ENCODE measurements around the gene TANGO6.

The TANGO6 gene

DNA sequence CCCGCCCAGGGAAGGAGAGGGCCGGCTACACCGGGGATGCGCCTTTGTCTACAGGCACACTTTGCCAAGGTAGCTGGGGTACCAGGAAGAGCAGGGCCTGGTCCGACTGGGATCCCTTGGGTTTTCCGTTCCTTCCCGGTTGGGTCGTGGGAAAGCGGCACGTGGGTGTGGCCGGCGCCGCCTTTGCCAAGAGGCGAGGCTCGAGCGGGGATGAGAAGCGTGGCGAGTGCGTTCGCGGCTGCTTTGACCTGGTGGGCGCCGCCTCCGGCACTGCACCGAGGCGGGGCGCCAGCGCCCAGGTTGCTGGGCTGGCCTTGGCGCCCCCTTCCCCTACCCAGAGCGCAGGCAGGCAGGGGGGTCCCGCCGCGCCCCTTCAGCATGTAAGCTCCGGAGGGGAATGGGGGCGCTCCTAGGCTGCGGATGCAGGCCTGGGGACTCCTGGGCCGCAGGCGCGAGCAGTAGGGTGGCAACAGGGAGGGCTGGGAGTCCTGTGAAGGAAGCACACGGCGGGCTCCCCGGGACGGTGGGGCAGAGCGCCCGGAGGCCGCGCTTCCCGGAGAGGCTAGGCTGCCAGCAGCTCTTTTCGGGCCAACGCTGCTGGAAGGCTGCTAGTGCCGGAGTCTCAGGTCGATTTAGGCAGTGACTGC is 264.1 kb downstream of the TANGO6 start:
- no peak for TF ChIP-seq Cebpa-rat (IDR thresholded peaks at IDR 0.05)
- peaks cover 7 to 42% (median 30%) of the 10 kb centered on the region in 11 experiments; a peak in 20 of 22 replicates for H3K36me3 ChIP-seq
- H3K4me2 ChIP-seq, result peak overlapping the region; percentile 92 to 100 (median 100)
- no peak overlapping the region for H3K27ac ChIP-seq
- peak overlapping the region; percentile 60 to 76 (median 68); a peak in 15 of 20 replicates for H3K4me3 ChIP-seq
- H3K9ac ChIP-seq, result no peak overlapping the region
- no peaks in the 10 kb centered on the region for H3K9me3 ChIP-seq (replicated peaks in 1 of 11)
- peaks cover 55 to 89% (median 68%) of the 10 kb centered on the region in 11 experiments; a peak in 21 of 22 replicates for H4K20me1 ChIP-seq
- peaks cover 13 to 28% (median 19%) of the 10 kb centered on the region in 10 experiments for H3K4me1 ChIP-seq
- H3K27me3 ChIP-seq, result peaks cover 42 to 62% (median 53%) of the 10 kb centered on the region in 11 experiments

DNA sequence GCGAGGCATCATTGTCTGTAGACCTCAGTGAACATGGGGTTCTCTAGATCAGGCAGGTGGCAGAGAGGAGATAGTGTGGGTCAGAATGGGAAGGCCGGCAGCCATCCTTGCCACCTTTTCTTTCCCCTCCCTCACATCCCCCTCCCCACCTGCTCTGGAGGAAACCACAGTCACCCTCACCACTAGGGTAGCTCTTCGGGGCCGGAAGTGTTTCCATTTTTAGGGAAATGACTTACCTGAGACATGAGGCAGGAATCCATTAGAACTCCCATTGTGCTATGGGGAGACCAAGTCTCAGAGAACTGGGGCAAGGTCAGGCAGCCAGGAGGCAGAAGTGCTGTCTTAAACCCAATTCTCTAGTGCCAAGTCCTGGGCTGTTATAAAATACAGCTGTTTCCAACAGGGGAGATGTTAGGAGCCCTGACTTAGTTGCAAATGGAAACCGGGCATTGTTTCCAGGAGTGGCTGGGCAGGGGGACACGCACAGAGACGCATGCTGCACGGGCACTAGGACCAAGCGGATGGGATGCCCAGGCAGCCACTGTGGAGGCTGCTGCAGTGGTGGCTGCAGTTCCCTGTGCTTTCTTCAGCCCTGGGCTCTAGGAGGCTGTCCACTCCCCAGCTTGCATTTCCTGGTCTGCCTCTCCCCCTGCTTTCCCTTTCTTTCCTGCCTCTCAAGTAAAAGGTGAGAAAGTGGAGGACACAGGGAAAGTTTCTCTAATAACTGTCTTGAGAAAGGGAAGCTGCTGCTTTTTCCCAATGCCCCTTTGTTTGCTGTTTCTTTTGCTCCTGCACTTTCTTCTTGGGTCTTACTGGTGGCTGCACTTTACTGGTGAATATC is 265.0 kb downstream of the TANGO6 start:
- Histone ChIP-seq H4K20me1 (peaks cover 64 to 98% (median 76%) of the 10 kb centered on the region in 11 experiments; a peak in 21 of 22 replicates), H3K4me2 (peak overlapping the region in 2 of 11 experiments; percentile 100; a peak in 2 of 22 replicates), H3K27ac (no peak overlapping the region), H3K4me3 (no peak overlapping the region), H3K4me1 (peaks cover 14 to 32% (median 20%) of the 10 kb centered on the region in 10 experiments), H3K9ac (no peak overlapping the region), H3K36me3 (peaks cover 10 to 48% (median 31%) of the 10 kb centered on the region in 11 experiments; a peak in 20 of 22 replicates), H3K9me3 (replicated peaks in 1 of 11) (no peaks in the 10 kb centered on the region), H3K27me3 (peaks cover 42 to 62% (median 53%) of the 10 kb centered on the region in 11 experiments)
- no peak for TF ChIP-seq Cebpa-rat (IDR thresholded peaks at IDR 0.05)

DNA sequence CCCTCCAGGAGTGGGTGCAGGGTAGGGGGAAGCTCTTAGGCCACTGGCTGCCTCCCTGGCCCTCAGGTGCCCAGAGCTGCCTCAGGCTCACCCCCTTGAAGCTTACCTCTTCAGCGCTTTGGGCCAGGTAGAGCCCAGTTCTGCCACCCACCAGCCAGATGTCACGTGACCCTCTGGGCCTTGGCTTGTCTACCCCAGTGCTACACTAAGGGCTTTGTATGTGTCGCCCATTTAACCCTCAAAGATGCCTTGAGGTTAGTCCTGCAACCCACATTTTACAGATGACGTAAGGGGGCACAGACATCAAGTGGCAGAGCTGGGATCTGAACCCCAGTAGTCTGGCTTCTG is 265.5 kb downstream of the TANGO6 start:
- Histone ChIP-seq H3K27me3 (peaks cover 42 to 59% (median 52%) of the 10 kb centered on the region in 11 experiments), H3K4me2 (no peak overlapping the region), H3K27ac (no peak overlapping the region), H3K36me3 (peaks cover 14 to 54% (median 33%) of the 10 kb centered on the region in 11 experiments; a peak in 20 of 22 replicates), H3K9ac (no peak overlapping the region), H3K4me3 (no peak overlapping the region), H3K4me1 (peaks cover 14 to 38% (median 23%) of the 10 kb centered on the region in 10 experiments), H4K20me1 (peaks cover 70 to 100% (median 82%) of the 10 kb centered on the region in 11 experiments; a peak in 21 of 22 replicates), H3K9me3 (replicated peaks in 1 of 11) (no peaks in the 10 kb centered on the region)
- no peak for TF ChIP-seq Cebpa-rat (IDR thresholded peaks at IDR 0.05)

DNA sequence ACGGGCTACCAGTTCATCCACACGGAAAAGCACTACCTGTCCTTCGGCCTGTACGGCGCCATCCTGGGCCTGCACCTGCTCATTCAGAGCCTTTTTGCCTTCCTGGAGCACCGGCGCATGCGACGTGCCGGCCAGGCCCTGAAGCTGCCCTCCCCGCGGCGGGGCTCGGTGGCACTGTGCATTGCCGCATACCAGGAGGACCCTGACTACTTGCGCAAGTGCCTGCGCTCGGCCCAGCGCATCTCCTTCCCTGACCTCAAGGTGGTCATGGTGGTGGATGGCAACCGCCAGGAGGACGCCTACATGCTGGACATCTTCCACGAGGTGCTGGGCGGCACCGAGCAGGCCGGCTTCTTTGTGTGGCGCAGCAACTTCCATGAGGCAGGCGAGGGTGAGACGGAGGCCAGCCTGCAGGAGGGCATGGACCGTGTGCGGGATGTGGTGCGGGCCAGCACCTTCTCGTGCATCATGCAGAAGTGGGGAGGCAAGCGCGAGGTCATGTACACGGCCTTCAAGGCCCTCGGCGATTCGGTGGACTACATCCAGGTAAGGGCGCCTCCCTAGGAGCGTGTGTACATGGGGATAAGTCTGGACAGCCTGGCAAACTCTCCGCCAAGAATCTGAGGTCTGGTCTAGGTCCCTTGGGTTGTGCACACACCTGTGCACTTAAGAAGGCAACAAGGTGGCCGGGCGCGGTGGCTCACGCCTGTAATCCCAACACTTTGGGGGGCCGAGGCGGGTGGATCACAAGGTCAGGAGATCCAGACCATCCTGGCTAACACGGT is 266.3 kb downstream of the TANGO6 start:
- no peak overlapping the region for H3K27ac ChIP-seq
- no peak for TF ChIP-seq Cebpa-rat (IDR thresholded peaks at IDR 0.05)
- H3K27me3 ChIP-seq, result peaks cover 42 to 52% (median 49%) of the 10 kb centered on the region in 11 experiments
- peaks cover 21 to 62% (median 41%) of the 10 kb centered on the region in 11 experiments for H3K36me3 ChIP-seq
- H3K4me3 ChIP-seq, result no peak overlapping the region
- H3K4me1 ChIP-seq, result peaks cover 21 to 46% (median 28%) of the 10 kb centered on the region in 10 experiments
- H4K20me1 ChIP-seq, result peaks cover 76 to 100% (median 90%) of the 10 kb centered on the region in 11 experiments; a peak in 21 of 22 replicates
- H3K9me3 ChIP-seq (replicated peaks in 1 of 11), result no peaks in the 10 kb centered on the region
- H3K4me2 ChIP-seq, result no peak overlapping the region
- no peak overlapping the region for H3K9ac ChIP-seq

DNA sequence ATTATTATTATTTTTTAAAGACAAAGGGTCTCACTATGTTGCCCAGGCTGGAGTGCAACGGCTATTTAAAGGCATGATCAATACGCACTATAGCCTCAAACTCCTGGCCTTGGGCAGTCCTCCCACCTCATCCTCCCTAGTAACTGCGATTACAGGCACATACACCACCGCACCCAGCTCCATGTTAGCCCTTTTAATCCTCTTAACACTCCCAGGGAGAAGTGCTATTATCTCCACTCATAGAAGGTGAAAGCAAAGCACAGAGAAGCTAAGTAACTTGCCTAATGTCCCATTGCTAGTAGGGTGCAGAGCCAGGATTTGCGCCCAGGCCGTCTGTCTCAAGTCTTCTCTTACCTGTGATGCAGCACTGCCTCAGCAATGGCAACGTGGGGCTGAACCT is 267.1 kb downstream of the TANGO6 start:
- Histone ChIP-seq H4K20me1 (peaks cover 83 to 100% (median 98%) of the 10 kb centered on the region in 11 experiments; a peak in 21 of 22 replicates), H3K4me3 (no peak overlapping the region), H3K4me1 (peaks cover 21 to 50% (median 32%) of the 10 kb centered on the region in 10 experiments), H3K9me3 (replicated peaks in 1 of 11) (no peaks in the 10 kb centered on the region), H3K9ac (no peak overlapping the region), H3K4me2 (no peak overlapping the region), H3K27ac (no peak overlapping the region), H3K27me3 (peaks cover 37 to 45% (median 41%) of the 10 kb centered on the region in 11 experiments), H3K36me3 (peaks cover 28 to 69% (median 48%) of the 10 kb centered on the region in 11 experiments)
- TF ChIP-seq Cebpa-rat (IDR thresholded peaks at IDR 0.05), result no peak

DNA sequence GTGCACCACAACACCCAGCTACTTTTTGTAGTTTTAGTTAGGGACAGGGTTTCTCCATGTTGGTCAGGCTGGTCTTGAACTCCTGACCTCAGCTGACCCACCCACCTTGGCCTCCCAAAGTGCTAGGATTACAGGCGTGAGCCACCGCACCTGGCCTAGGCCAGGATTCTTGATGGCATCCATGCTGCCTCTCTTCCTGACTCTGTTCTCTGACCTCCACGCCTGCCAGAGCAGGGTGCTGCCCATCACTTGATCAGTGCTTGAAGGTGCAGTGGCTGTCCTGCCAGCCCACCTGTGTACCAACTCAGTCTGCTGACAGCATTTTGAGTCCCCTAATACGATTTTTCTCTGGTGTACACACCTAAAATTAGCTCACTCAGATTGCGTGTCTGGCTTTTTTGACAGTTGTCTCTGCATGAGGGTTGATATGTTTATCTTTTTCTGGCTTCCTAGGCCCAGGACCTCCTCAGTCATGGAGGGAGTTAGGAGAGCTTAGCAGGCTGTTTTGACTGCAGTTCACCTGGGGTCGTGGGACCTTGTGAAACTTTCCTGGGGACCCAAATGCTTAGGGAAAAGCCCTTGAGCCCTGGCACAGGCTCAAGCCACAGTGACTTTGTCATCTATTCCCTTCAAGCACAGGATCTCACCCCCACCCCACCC is 268.0 kb downstream of the TANGO6 start:
- TF ChIP-seq Cebpa-rat (IDR thresholded peaks at IDR 0.05), result no peak
- Histone ChIP-seq H3K9me3 (replicated peaks in 1 of 11) (no peaks in the 10 kb centered on the region), H3K36me3 (peaks cover 37 to 79% (median 57%) of the 10 kb centered on the region in 11 experiments), H3K4me1 (peaks cover 17 to 54% (median 28%) of the 10 kb centered on the region in 10 experiments), H3K9ac (0 out of 22 replicates have a peak overlapping the region, but pooled peaks of 1 of the 11 experiments have one; percentile 7), H4K20me1 (peaks cover 78 to 100% (median 98%) of the 10 kb centered on the region in 11 experiments; a peak in 21 of 22 replicates), H3K27ac (no peak overlapping the region), H3K4me3 (no peak overlapping the region), H3K4me2 (no peak overlapping the region), H3K27me3 (peaks cover 27 to 36% (median 32%) of the 10 kb centered on the region in 11 experiments)

DNA sequence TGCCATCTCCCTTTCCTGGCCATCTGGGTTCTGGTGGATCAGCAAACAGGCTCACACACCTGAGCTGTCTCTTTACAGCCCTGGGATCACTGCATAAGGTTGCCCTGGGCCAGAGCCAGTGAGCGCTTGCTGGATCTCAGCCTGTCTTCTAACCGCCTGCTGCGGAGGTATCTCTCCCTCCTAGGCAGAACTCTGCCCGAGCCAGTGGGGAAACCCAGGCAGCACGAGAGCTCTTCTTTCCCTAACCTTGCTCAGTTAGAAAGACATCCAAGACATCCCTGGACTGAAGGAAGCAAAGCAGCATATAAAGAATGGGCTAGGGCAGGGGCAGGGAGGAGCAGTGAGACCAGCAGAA is 268.5 kb downstream of the TANGO6 start:
- peaks cover 22 to 30% (median 27%) of the 10 kb centered on the region in 11 experiments for H3K27me3 ChIP-seq
- H3K27ac ChIP-seq, result no peak overlapping the region
- H3K9me3 ChIP-seq (replicated peaks in 1 of 11), result no peaks in the 10 kb centered on the region
- H3K36me3 ChIP-seq, result peaks cover 43 to 84% (median 62%) of the 10 kb centered on the region in 11 experiments
- peaks cover 12 to 52% (median 23%) of the 10 kb centered on the region in 10 experiments for H3K4me1 ChIP-seq
- peak overlapping the region in 1 of 11 experiments; percentile 7; a peak in 1 of 22 replicates for H3K9ac ChIP-seq
- H3K4me3 ChIP-seq, result no peak overlapping the region
- peaks cover 77 to 100% (median 98%) of the 10 kb centered on the region in 11 experiments; a peak in 21 of 22 replicates for H4K20me1 ChIP-seq
- no peak overlapping the region for H3K4me2 ChIP-seq
- no peak for TF ChIP-seq Cebpa-rat (IDR thresholded peaks at IDR 0.05)
